Measurements from ENCODE around the gene POP5. TPM values are rescaled to one million over a fixed set of nuclear protein-coding genes. Genes with fewer than 3 reads are reported as not detected.

The POP5 gene
- total and polyA plus RNA-seq, 9 donors, result 13.6 to 39.4 (median 25.7) TPM

GRCh38 chr12:120598674-120599463 is 17.7 kb upstream of the POP5 start:
- no peak for DNase-seq
- no peak overlapping the region for H3K27ac ChIP-seq
- H3K36me3 ChIP-seq, result no peaks in the 10 kb centered on the region
- TF ChIP-seq CTCF (IDR thresholded peaks at IDR 0.05) (no peak), EP300 (IDR thresholded peaks at IDR 0.05) (no peak), POLR2A (IDR thresholded peaks at IDR 0.05) (no peak)
- no peaks in the 10 kb centered on the region for H3K27me3 ChIP-seq
- H3K4me1 ChIP-seq (ENCODE audit: insufficient read depth), result no peaks in the 10 kb centered on the region
- 41 to 52% (median 41%) methylated on average over 13 of the region's 13 CpGs for WGBS, 3 donors
- intact Hi-C loops (cut with DNase I), result no loop called here
- no peak overlapping the region for H3K4me3 ChIP-seq
- H3K9me3 ChIP-seq, result no peaks in the 10 kb centered on the region

- H3K36me3 ChIP-seq, result no peaks in the 10 kb centered on the region
- no peak for TF ChIP-seq EP300 (IDR thresholded peaks at IDR 0.05)
- intact Hi-C loops (cut with DNase I), result no loop called here
- H3K4me3 ChIP-seq, result no peak overlapping the region
- H3K27ac ChIP-seq, result no peak overlapping the region
- H3K27me3 ChIP-seq, result no peaks in the 10 kb centered on the region
- WGBS, 3 donors, result 48 to 59% (median 56%) methylated on average over 3 of the region's 3 CpGs
- H3K4me1 ChIP-seq (ENCODE audit: insufficient read depth), result no peaks in the 10 kb centered on the region
- H3K9me3 ChIP-seq, result no peaks in the 10 kb centered on the region
- DNase-seq, result no peak
These were observed 16.7 kb upstream of the POP5 start for GRCh38 chr12:120597861-120598260.

GRCh38 chr12:120596901-120597300 is 15.7 kb upstream of the POP5 start:
- no peak for DNase-seq
- Histone ChIP-seq H3K4me1 (ENCODE audit: insufficient read depth) (no peaks in the 10 kb centered on the region), H3K36me3 (no peaks in the 10 kb centered on the region), H3K27me3 (no peaks in the 10 kb centered on the region), H3K4me3 (no peak overlapping the region), H3K9me3 (no peaks in the 10 kb centered on the region), H3K27ac (no peak overlapping the region)
- intact Hi-C loops (cut with DNase I), result no loop called here
- no peak for TF ChIP-seq POLR2A (IDR thresholded peaks at IDR 0.05)
- TF ChIP-seq CTCF (IDR thresholded peaks at IDR 0.05), result no peak
- TF ChIP-seq EP300 (IDR thresholded peaks at IDR 0.05), result no peak
- 88 to 93% (median 89%) methylated on average over 3 of the region's 3 CpGs for WGBS, 3 donors

GRCh38 chr12:120592121-120593049 is 11.2 kb upstream of the POP5 start:
- no peak for DNase-seq
- no peaks in the 10 kb centered on the region for H3K27me3 ChIP-seq
- WGBS, 3 donors, result 70 to 72% (median 71%) methylated on average over 8 of the region's 8 CpGs
- no peaks in the 10 kb centered on the region for H3K4me1 ChIP-seq (ENCODE audit: insufficient read depth)
- intact Hi-C loops (cut with DNase I), result no loop called here
- H3K9me3 ChIP-seq, result no peaks in the 10 kb centered on the region
- H3K27ac ChIP-seq, result no peak overlapping the region
- no peaks in the 10 kb centered on the region for H3K36me3 ChIP-seq
- H3K4me3 ChIP-seq, result no peak overlapping the region
- no peak for TF ChIP-seq CTCF (IDR thresholded peaks at IDR 0.05)
- TF ChIP-seq POLR2A (IDR thresholded peaks at IDR 0.05), result no peak
- no peak for TF ChIP-seq EP300 (IDR thresholded peaks at IDR 0.05)

Data from ovary (tissue), 9 donors.